Astrocyte (in vitro differentiated cells and primary cell): Measurements from ENCODE around the gene RBPMS2. TPM values are rescaled to one million over a fixed set of nuclear protein-coding genes. Genes with fewer than 3 reads are reported as not detected.
A peak's percentile ranks its signal among the peaks of the same experiment; 100 is the strongest.

Experiments used
- DNase-seq: peaks from one replicate; pipeline ENCODE4 v3.0.0-alpha.2; 2010; ENCODE audit warnings: low read depth
- FAIRE-seq: peaks from 2 replicates; lab custom pipeline; 2011; peaks lifted over from hg19 to GRCh38; lab: Jason Lieb, UNC
- H2AFZ ChIP-seq: 2 replicates; pipeline ENCODE4 v1.6.0; 2012; ENCODE audit warnings: low read depth, low read length, inconsistent platforms
- H3K27ac ChIP-seq: 2 replicates; pipeline ENCODE4 v1.5.1; 2011; ENCODE audit warnings: low read depth, low read length, inconsistent platforms
- H3K27me3 ChIP-seq: 2 replicates; pipeline ENCODE4 v1.6.0; 2011; ENCODE audit warnings: low read length, inconsistent platforms; ENCODE audit not compliant: insufficient read depth
- H3K36me3 ChIP-seq: 2 replicates; pipeline ENCODE4 v1.5.1; 2011; ENCODE audit warnings: low read length, inconsistent platforms; ENCODE audit not compliant: insufficient read depth
- H3K4me1 ChIP-seq: 2 replicates; pipeline ENCODE4 v1.5.1; 2011; ENCODE audit warnings: low read length, inconsistent platforms; ENCODE audit not compliant: insufficient read depth
- H3K4me2 ChIP-seq: 2 replicates; pipeline ENCODE4 v1.6.0; 2012; ENCODE audit warnings: low read length, inconsistent platforms
- H3K4me3 ChIP-seq: 2 replicates; pipeline ENCODE4 v1.5.1; 2011; ENCODE audit warnings: low read depth, mild to moderate bottlenecking, low read length, inconsistent platforms; ENCODE audit not compliant: insufficient read depth
- H3K79me2 ChIP-seq: 2 replicates; pipeline ENCODE4 v1.6.0; 2012; ENCODE audit warnings: mild to moderate bottlenecking, low read length, inconsistent platforms; ENCODE audit not compliant: insufficient read depth
- H3K9ac ChIP-seq: 2 replicates; pipeline ENCODE4 v1.6.0; 2012; ENCODE audit warnings: mild to moderate bottlenecking, low read length, inconsistent platforms
- H3K9me3 ChIP-seq: 2 replicates; pipeline ENCODE4 v1.5.1; 2012; ENCODE audit warnings: low read depth, mild to moderate bottlenecking, low read length, inconsistent platforms; ENCODE audit not compliant: insufficient read depth
- H4K20me1 ChIP-seq: 2 replicates; pipeline ENCODE4 v1.6.0; 2012; ENCODE audit warnings: low read length, inconsistent platforms; ENCODE audit not compliant: insufficient read depth
- H3K27ac Mint-ChIP-seq: one replicate; pipeline ENCODE4 v1.8.0; 2021; ENCODE audit warnings: mild to moderate bottlenecking, mixed read lengths; ENCODE audit not compliant: unreplicated experiment
- H3K27me3 Mint-ChIP-seq: one replicate; pipeline ENCODE4 v1.8.0; 2021; ENCODE audit warnings: low read depth, mixed read lengths; ENCODE audit not compliant: unreplicated experiment
- H3K36me3 Mint-ChIP-seq: one replicate; pipeline ENCODE4 v1.8.0; 2021; ENCODE audit warnings: low read depth, mixed read lengths; ENCODE audit not compliant: unreplicated experiment
- H3K4me1 Mint-ChIP-seq: one replicate; pipeline ENCODE4 v1.8.0; 2021; ENCODE audit warnings: low read depth, mixed read lengths; ENCODE audit not compliant: unreplicated experiment
- H3K4me3 Mint-ChIP-seq: one replicate; pipeline ENCODE4 v1.8.0; 2021; ENCODE audit warnings: mild to moderate bottlenecking, moderate library complexity, mixed read lengths; ENCODE audit not compliant: unreplicated experiment
- H3K9me3 Mint-ChIP-seq: one replicate; pipeline ENCODE4 v1.8.0; 2021; ENCODE audit warnings: mild to moderate bottlenecking, mixed read lengths; ENCODE audit not compliant: unreplicated experiment
- EZH2 ChIP-seq: IDR thresholded peaks from 2 replicates; pipeline ENCODE4 v1.6.1; 2012; ENCODE audit warnings: mild to moderate bottlenecking, low read length, inconsistent platforms; ENCODE audit not compliant: insufficient read depth
- total RNA-seq: library from RNA; stranded (reverse); gene quantifications from 2 replicates; pipeline ENCODE4 v1.2.1, GENCODE V29; 2021
- TF ChIP-seq, protein P1 (sequence below): IDR thresholded peaks from 2 replicates; pipeline ENCODE4 v1.5.1; 2011; ENCODE audit warnings: low read depth, mild to moderate bottlenecking, inconsistent platforms, low read length, moderate library complexity; ENCODE audit not compliant: insufficient read depth

Gene RBPMS2
- total RNA-seq, 1 donor from 2014 or later, result 10.6 TPM

DNA sequence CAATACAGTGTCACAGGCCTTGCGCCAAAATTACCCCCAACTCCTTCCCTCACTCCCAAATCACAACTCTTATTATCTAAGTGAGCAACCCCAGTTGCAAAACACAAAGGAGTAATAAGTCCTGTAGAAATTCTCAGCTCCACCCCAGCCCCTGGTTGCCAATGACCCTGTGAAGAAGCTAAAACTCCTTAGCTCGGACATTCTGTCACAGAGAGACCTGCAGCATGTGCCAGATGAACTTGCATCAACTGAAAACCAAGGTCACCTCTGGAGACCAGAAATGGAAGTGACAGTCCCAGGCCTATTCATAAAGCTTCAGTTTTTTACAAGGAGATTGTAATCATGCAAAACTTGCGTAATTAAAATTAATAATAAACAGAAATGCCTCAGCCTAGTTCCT lies 55.2 kb downstream of the RBPMS2 start:
- Mint-ChIP-seq H3K4me1 (no peaks in the 10 kb centered on the region), H3K4me3 (no peak overlapping the region), H3K9me3 (no peaks in the 10 kb centered on the region), H3K36me3 (peaks cover 1% of the 10 kb centered on the region), H3K27me3 (no peaks in the 10 kb centered on the region), H3K27ac (no peak overlapping the region)
- Histone ChIP-seq H3K79me2 (no peaks in the 10 kb centered on the region), H3K4me2 (no peak overlapping the region), H3K27ac (no peak overlapping the region), H4K20me1 (no peaks in the 10 kb centered on the region), H3K4me1 (no peaks in the 10 kb centered on the region), H3K27me3 (no peaks in the 10 kb centered on the region), H3K9ac (no peak overlapping the region), H2AFZ (no peak overlapping the region), H3K36me3 (no peaks in the 10 kb centered on the region), H3K9me3 (no peaks in the 10 kb centered on the region), H3K4me3 (no peak overlapping the region)
- no peak for DNase-seq
- TF ChIP-seq EZH2, result no peak
- TF ChIP-seq, protein P1, sequence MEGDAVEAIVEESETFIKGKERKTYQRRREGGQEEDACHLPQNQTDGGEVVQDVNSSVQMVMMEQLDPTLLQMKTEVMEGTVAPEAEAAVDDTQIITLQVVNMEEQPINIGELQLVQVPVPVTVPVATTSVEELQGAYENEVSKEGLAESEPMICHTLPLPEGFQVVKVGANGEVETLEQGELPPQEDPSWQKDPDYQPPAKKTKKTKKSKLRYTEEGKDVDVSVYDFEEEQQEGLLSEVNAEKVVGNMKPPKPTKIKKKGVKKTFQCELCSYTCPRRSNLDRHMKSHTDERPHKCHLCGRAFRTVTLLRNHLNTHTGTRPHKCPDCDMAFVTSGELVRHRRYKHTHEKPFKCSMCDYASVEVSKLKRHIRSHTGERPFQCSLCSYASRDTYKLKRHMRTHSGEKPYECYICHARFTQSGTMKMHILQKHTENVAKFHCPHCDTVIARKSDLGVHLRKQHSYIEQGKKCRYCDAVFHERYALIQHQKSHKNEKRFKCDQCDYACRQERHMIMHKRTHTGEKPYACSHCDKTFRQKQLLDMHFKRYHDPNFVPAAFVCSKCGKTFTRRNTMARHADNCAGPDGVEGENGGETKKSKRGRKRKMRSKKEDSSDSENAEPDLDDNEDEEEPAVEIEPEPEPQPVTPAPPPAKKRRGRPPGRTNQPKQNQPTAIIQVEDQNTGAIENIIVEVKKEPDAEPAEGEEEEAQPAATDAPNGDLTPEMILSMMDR, result no peak
- FAIRE-seq, result no peak

DNA sequence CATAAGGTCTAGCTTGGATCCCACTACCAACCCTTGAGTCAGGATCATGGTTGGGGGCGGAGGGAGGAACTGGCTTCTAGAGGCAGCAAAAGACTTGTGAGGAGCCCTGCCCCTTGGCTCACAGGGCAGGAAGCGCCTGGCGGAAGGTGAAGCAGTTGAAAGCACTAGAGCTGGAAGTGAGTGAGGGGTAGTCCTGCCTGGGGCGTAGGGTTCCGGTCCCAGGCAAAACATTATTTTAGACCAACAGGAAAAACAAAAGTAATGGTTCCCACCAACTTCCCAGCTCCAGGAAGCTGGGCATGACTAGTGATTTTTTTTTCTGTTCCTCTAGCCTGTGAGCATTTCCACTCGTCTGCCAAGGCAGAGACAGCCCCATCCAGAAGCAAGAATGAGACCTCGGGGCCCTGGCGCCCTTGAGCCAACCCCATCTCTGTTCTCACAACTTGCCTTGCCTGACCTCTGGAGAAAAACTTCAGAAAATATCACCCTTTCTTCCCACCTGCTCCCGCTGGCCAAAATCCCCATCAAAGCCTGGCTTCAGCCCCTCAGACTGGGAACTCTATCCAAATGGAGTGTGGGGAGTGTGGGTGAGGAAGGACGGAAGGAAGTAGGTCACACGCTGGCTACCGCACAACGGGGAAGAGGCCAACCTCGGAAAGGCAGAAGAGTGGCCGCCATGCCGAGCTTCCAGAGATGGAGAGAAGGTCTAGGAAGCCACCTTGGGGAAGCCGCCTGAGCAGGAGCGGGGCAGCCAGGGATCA lies 57.5 kb downstream of the RBPMS2 start:
- no peak overlapping the region for H3K4me3 Mint-ChIP-seq
- no peaks in the 10 kb centered on the region for H3K9me3 Mint-ChIP-seq
- no peak overlapping the region for H3K27ac Mint-ChIP-seq
- Histone ChIP-seq H3K4me2 (no peak overlapping the region), H3K79me2 (no peaks in the 10 kb centered on the region), H3K27ac (no peak overlapping the region), H4K20me1 (no peaks in the 10 kb centered on the region), H3K9me3 (no peaks in the 10 kb centered on the region), H3K9ac (no peak overlapping the region), H3K36me3 (no peaks in the 10 kb centered on the region), H2AFZ (peak overlapping the region; percentile 34), H3K27me3 (no peaks in the 10 kb centered on the region), H3K4me1 (no peaks in the 10 kb centered on the region), H3K4me3 (no peak overlapping the region)
- FAIRE-seq (no peak), DNase-seq (no peak)
- no peaks in the 10 kb centered on the region for H3K27me3 Mint-ChIP-seq
- H3K4me1 Mint-ChIP-seq, result no peaks in the 10 kb centered on the region
- no peak for TF ChIP-seq EZH2
- TF ChIP-seq, protein P1, result no peak
- H3K36me3 Mint-ChIP-seq, result peaks cover 1% of the 10 kb centered on the region

DNA sequence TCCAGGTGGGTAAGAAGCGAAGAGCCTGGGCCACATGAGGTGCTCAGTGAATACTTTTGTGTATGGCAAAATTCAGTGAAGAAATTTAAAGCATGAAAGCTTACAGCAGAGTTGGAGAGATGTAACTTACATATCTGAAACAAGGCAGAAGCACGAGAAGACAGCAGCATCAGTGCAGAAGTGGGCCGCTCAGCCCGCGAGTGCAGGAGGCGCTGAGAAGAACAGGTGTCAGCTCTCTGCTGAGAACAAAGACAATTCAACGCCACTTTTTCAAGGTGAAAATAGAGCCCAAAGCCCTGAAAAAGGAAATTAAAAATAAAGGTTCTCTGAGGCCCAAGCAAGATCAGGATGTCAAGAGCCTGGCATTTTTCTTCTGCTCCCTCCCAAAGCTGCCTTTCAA lies 58.3 kb downstream of the RBPMS2 start:
- no peak overlapping the region for H3K27ac Mint-ChIP-seq
- no peak for DNase-seq
- H3K9me3 Mint-ChIP-seq, result no peaks in the 10 kb centered on the region

More for the DNA sequence above, 58.3 kb downstream of the RBPMS2 start:
- H3K4me3 ChIP-seq, result no peak overlapping the region
- no peaks in the 10 kb centered on the region for H3K27me3 ChIP-seq
- no peak for TF ChIP-seq EZH2
- TF ChIP-seq, protein P1, result no peak
- H3K4me3 Mint-ChIP-seq, result no peak overlapping the region
- H3K4me2 ChIP-seq, result no peak overlapping the region
- no peak overlapping the region for H2AFZ ChIP-seq
- peaks cover 1% of the 10 kb centered on the region for H3K36me3 Mint-ChIP-seq
- H3K36me3 ChIP-seq, result no peaks in the 10 kb centered on the region
- H3K79me2 ChIP-seq, result no peaks in the 10 kb centered on the region
- H4K20me1 ChIP-seq, result no peaks in the 10 kb centered on the region
- H3K27ac ChIP-seq, result no peak overlapping the region
- H3K27me3 Mint-ChIP-seq, result no peaks in the 10 kb centered on the region
- no peak overlapping the region for H3K9ac ChIP-seq
- H3K9me3 ChIP-seq, result no peaks in the 10 kb centered on the region
- H3K4me1 ChIP-seq, result no peaks in the 10 kb centered on the region
- no peaks in the 10 kb centered on the region for H3K4me1 Mint-ChIP-seq
- FAIRE-seq, result no peak
